Skin of body (tissue), 1 donor: ENCODE data around the gene AFF1. TPM values are rescaled to one million over a fixed set of nuclear protein-coding genes. Genes with fewer than 3 reads are reported as not detected.

ENCODE experiments used
- total RNA-seq: library from RNA; depleted of rRNA; stranded (reverse); fragments of >200 nt; gene quantifications from one replicate; pipeline ENCODE4 v1.2.3, GENCODE V29; 2014

The AFF1 gene
- total RNA-seq, 1 donor from 2014 or later, result 25.4 TPM

Other genes starting within 250 kb of the AFF1 start
- 12.9 TPM for gene SLC10A6, start 85.6 kb upstream of the AFF1 start, total RNA-seq
- gene C4orf36, start 42.6 kb upstream of the AFF1 start, total RNA-seq, result 1.9 TPM